HG03135 (cell line): ENCODE data around the gene LGALS3BP.

Experiments used
- ATAC-seq: cut with Tn5 transposase; IDR thresholded peaks from one replicate; pipeline ENCODE4 v1.9.1; 2021; ENCODE audit warnings: mild to moderate bottlenecking, moderate library complexity; ENCODE audit not compliant: unreplicated experiment

Gene LGALS3BP

GRCh38 chr17:79014158-79014758 lies 34.5 kb upstream of the LGALS3BP start:
- no peak for ATAC-seq

- no peak for ATAC-seq
Measured at GRCh38 chr17:79012563-79013134, 32.9 kb upstream of the LGALS3BP start.

- no peak for ATAC-seq
Measured at GRCh38 chr17:79011451-79012147, 31.9 kb upstream of the LGALS3BP start.

GRCh38 chr17:79010304-79010646 lies 30.6 kb upstream of the LGALS3BP start:
- no peak for ATAC-seq

- peak; percentile 85 for ATAC-seq
Measured at GRCh38 chr17:79009397-79010303, 29.9 kb upstream of the LGALS3BP start, which contains the start of gene CANT1. Gene CANT1 (minus strand): TSS chr17:79009764. CDS start chr17:78997622, 12,142 bp downstream.

- no peak for ATAC-seq
Measured at GRCh38 chr17:79008666-79009387, 29.1 kb upstream of the LGALS3BP start.

- no peak for ATAC-seq
Measured at GRCh38 chr17:79007504-79008381, 28.0 kb upstream of the LGALS3BP start.

GRCh38 chr17:79006794-79007503 lies 27.2 kb upstream of the LGALS3BP start:
- ATAC-seq = no peak

- no peak for ATAC-seq
Measured at GRCh38 chr17:79006046-79006445, 26.3 kb upstream of the LGALS3BP start.

GRCh38 chr17:79005063-79005861 lies 25.5 kb upstream of the LGALS3BP start:
- no peak for ATAC-seq

- no peak for ATAC-seq
Measured at GRCh38 chr17:79003661-79004411, 24.1 kb upstream of the LGALS3BP start.

GRCh38 chr17:79002796-79003593 lies 23.3 kb upstream of the LGALS3BP start:
- no peak for ATAC-seq

- ATAC-seq = no peak
Measured at GRCh38 chr17:79002291-79002690, 22.6 kb upstream of the LGALS3BP start.

GRCh38 chr17:79001190-79002020 lies 21.7 kb upstream of the LGALS3BP start:
- ATAC-seq = no peak

GRCh38 chr17:79000396-79001189 lies 20.9 kb upstream of the LGALS3BP start:
- ATAC-seq = no peak
